GM19397 (cell line): ENCODE results near the gene SLC35G2.
"Not testable (repeated sequence)": the region's sequence is repeated elsewhere in the genome, so short reads cannot be mapped to it uniquely, and the experiment has no call there.

Experiments used
- ATAC-seq: cut with Tn5 transposase; IDR thresholded peaks from one replicate; pipeline ENCODE4 v1.9.1; 2021; ENCODE audit warnings: mild to moderate bottlenecking, moderate library complexity; ENCODE audit not compliant: unreplicated experiment

The SLC35G2 gene

GRCh38 chr3:136818769-136819391 is at the start of gene SLC35G2:
Gene SLC35G2, plus strand, starts transcription at chr3:136819126. Its CDS starts 35,335 bp downstream, at chr3:136854461.
- ATAC-seq, result no peak

DNA sequence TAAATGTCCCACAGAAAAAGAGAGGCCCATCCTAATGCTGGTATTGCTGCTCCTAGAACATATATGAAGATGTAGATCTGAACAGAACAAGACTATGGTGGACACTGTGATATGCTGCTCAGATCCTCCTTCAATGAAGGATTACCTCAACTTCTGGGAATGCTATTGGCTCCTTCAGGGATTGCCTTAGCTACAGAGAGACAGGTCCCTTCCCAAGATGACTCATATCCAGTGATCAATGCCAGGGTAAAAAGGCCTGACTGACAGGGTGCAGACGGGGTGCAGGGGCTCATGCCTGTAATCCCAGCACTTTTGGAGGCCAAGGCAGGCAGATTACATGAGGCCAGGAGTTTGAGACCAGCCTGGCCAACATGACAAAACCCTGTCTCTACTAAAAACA is 46.2 kb upstream of the SLC35G2 start:
- no peak for ATAC-seq

DNA sequence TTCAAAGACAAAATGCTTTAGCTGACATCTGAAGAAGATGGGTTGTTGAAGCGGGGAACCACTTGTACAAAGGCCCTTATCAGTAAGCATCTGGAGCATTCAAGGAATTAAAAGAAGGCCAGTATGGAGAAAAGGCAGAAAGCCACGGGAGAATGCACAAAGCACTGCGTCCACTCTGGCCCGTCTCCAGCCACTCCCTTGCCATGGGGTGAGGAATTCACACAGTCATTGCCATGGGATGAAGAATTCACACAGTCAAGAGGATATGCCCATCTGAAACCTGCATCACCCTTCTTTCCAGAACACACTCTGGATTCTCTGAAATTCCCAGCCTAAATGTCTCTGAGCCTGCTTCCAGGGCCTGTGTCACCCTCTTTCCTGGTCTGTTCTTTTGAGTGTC is 40.1 kb upstream of the SLC35G2 start:
- no peak for ATAC-seq

DNA sequence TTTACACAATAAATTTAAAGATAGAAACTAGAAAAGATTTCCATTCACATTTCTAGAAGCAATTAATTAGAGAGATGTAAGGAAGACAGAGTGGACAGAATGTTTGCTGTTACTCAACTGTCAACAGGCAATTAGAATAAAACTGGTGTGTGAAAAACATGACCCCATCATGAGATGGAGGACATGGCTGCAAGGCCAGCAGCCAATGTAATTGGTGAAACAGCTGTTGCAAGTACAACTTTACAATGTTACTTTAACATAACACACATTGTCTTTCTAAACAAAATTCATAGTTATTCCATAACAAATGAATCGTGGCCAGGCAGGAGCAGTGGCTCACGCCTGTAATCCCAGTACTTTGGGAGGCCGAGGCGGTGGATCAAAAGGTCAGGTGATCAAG is 38.2 kb upstream of the SLC35G2 start:
- ATAC-seq, result no peak

DNA sequence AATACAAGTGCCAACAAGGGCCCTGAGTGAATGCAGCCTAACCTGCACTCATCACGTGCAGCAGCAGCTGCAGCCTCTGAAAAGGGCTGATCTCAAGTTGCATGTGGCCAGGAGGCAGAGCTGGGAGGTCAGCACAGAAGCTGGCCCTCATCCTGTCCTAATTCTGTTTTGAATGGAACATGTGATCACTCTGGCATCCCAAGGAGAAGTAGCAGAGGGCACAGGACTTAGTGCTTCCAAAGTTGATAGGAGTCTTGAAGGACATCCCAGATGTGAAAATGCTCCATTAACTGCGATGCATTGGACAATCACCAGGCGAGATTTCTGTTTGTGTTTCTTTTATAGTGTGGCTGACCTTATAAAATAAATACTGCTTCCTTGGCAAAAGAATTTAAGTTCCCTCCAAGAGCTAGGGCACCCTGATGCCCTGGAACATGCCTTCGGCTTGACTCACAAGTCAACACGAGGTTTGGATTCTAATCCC is 35.2 kb upstream of the SLC35G2 start:
- ATAC-seq, result no peak

DNA sequence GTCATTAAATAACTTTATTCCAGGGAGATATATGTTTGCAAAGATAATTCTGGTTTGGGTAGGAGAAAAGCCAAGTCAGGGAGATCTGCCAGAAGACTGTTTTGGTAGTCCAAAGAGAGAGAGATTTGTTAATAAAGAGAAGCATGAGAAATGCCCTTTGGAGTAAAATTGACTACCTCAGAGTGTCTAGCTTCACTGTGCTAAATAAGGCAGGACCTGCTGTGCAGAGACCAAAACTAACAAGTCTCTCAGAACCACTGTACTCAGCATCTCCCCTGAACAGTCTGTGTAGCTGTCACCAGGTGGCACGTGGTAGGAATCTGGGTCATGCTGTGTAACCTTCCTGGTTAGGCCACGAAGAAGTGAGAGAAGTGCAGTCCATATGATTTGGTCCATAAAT is 31.6 kb upstream of the SLC35G2 start:
- ATAC-seq, result peak; percentile 63

DNA sequence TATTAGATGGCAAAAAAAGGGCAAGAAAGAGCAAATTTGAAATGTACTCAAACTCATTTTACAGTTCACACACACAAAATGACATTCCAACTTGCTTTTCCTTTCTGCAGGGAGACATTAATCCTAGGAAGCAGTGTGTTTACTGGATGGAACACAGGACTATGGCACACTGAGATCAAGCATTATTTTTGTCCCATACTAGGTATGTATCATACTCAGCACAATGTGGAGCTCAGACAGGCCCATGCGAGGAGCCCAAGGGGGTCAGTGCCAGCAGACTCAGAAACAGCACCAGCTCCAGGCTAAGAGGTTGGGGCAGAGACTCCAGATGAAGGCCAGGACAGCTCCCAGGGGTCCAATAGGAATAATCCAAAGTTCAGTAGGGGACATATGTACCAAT is 30.8 kb upstream of the SLC35G2 start:
- no peak for ATAC-seq

- no peak for ATAC-seq
Observed at GRCh38 chr3:136789976-136790375, 28.9 kb upstream of the SLC35G2 start.

DNA sequence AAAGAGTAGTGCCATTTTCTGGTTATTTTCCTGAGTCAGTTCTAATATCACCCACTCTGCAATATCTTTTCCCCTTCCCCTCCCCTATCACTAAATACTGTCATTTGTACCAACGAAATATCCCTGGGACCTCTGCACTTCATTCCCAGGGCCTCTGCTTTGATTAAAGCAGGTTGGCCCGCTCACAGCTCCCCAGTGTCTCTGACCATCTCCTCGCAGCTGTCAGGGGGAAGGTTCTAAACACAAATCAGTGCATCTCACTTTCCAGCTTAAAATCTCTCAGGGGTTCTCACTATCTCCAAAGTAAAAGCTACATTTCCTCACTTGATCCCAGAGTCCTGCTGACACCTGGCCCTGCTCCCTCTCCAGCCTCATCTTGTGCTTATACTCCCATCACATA is 28.1 kb upstream of the SLC35G2 start:
- ATAC-seq, result no peak

DNA sequence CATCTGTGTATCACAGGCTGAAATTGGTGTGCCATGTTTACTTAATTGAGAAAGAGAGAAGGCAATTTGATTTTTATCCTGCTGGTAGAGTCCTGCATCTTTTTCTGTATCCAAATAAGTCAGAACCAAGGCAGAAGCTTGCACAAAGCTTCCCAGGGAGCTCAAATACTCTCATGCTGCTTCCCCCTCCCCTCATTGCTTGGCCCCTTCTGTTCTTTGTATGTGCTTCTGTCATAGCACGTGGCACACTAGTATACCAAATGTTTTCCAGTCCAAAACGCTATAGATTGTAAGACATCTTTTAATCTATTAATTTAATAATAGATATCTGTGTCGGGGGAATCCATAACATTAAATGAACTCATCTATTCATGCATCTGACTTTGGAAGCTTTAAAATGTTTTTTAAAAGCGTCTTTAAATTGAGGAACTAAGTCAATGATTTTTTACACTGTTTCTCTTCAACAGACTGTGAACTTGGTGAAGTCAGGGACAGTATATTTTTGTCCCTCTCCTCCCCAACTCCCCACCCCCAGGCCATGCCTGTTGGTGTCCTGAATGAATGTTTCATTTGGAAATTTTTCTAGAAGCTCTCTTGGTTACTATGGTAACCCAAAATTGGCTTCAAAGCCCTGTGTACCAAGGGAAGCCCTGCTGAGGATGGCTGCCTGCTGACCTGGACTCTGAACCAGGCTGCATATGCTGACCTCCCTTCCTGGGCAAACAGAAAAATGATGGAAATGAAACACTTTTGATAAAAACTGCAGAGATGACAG is 26.2 kb upstream of the SLC35G2 start:
- ATAC-seq, result no peak

DNA sequence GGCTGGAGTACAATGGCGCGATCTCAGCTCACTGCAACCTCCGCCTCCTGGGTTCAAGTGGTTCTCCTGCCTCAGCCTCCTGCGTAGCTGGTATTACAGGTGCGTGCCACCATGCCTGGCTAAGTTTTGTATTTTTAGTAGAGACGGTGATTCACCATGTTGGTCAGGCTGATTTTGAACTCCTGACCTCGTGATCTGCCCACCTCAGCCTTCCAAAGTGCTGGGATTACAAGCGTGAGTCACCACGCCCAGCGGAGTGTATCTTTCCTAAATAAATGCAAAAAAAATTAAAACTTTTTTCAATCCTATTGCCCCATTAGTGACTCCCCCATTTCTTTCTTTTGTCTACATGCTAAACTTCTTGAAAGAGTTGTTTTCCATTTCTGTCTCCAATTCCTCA is 17.8 kb upstream of the SLC35G2 start:
- ATAC-seq, result not testable (repeated sequence)

- no peak for ATAC-seq
Observed at GRCh38 chr3:136802481-136802996, 16.4 kb upstream of the SLC35G2 start.

- no peak for ATAC-seq
Observed at GRCh38 chr3:136804141-136804540, 14.8 kb upstream of the SLC35G2 start.

DNA sequence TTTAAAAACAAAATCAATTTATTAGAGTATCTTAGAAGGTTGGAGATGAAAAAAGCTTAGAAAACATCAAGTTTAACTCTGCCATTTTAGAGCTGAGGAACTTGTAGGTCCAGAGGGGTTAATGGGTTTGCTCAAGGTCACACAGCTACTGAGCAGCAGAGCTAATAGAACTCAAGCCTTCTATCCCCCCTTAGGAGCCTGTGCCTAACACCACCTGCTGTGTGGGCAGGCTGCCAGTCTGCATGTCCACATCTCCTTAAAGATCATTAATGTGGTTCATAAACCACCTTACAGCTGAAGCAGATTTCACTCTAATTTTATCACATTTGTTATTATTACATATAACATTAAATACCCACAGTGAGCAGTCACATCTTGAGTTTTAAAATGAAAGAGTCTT is 14.1 kb upstream of the SLC35G2 start:
- no peak for ATAC-seq

- no peak for ATAC-seq
Observed at GRCh38 chr3:136805795-136806194, 13.1 kb upstream of the SLC35G2 start.

- ATAC-seq, result no peak
Observed at GRCh38 chr3:136811701-136812100, 7.2 kb upstream of the SLC35G2 start.

- ATAC-seq, result no peak
Observed at GRCh38 chr3:136817448-136817847, 1.5 kb upstream of the SLC35G2 start.

DNA sequence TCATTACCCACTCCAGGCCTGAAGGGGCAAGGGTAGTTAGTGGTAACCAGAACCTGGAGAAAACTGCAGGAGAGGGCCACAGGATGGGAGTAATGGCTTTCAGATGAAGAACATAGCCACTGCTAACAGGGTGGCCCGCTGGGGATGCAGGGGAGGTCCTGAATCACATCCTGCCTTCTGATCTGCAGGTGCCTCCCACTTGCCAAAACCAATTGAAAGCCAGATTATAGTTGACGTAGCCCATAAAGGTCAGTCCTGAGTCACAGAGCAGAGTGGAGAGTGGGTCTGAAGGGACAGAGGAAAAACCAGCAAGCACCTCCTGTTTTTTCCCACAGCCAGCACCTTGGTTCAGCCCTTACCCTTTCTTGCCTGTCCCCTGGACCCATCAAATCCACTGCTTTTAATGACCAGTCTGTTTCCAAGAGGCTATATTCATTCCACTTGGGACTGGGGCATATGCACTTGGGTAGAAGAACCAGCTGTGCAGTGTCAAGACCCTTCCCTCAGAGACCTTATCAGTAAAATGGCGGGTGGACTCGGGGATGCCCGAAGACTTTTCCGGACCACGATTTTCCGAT is 646 bp upstream of the SLC35G2 start:
- ATAC-seq, result no peak

- no peak for ATAC-seq
Observed at GRCh38 chr3:136819392-136819730, 435 bp downstream of the SLC35G2 start.

- no peak for ATAC-seq
Observed at GRCh38 chr3:136819731-136820679, 1.1 kb downstream of the SLC35G2 start.

DNA sequence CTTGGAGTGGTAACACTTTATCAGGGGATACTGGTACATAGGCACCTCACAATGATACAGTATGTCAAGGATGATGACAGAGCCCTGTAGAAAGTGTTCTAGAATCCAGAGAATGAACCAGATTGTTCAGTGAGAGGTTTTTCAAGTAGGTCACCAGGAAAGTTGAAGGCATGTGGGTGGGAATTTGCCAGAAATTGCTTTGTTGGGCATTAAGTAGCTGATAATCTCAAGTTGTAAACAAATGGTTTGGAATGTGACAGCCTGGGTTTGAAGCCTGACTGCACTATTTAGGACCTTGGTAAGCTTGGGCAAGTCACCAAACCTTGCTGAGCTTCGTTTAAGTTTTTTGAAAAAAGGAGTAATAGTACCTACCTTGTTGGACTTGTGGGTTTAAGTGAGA is 12.5 kb downstream of the SLC35G2 start:
- no peak for ATAC-seq
